H9 (cell line): Measurements from ENCODE around the gene LRRC27. TPM values are rescaled to one million over a fixed set of nuclear protein-coding genes. Genes with fewer than 3 reads are reported as not detected.
A peak's percentile ranks its signal among the peaks of the same experiment; 100 is the strongest.

Experiments used
- DNase-seq: peaks from one replicate; pipeline ENCODE4 v3.0.0-alpha.2; 2017
- H2AFZ ChIP-seq: one replicate; pipeline ENCODE4 v1.6.1; 2013; ENCODE audit warnings: mild to moderate bottlenecking, low read length, control low read depth, moderate library complexity
- H2AK5ac ChIP-seq: 2 replicates; pipeline ENCODE4 v1.6.1; 2013; ENCODE audit warnings: low read length, control low read depth, mixed read lengths; ENCODE audit not compliant: insufficient read length
- H2BK120ac ChIP-seq: one replicate; pipeline ENCODE4 v1.6.1; 2013; ENCODE audit warnings: low read depth, mild to moderate bottlenecking, low read length, control low read depth, inconsistent platforms; ENCODE audit not compliant: poor library complexity, severe bottlenecking
- H2BK12ac ChIP-seq: 2 replicates; pipeline ENCODE4 v1.6.1; 2013; ENCODE audit warnings: low read length, control low read depth, mixed read lengths, low read depth; ENCODE audit not compliant: insufficient read length
- H2BK15ac ChIP-seq: 2 replicates; pipeline ENCODE4 v1.6.1; 2013; ENCODE audit warnings: low read depth, low read length, control low read depth
- H2BK20ac ChIP-seq: one replicate; pipeline ENCODE4 v1.6.1; 2013; ENCODE audit warnings: low read depth, mild to moderate bottlenecking, low read length, control low read depth, inconsistent platforms; ENCODE audit not compliant: poor library complexity, severe bottlenecking
- H2BK5ac ChIP-seq: 2 replicates; pipeline ENCODE4 v1.6.1; 2013; ENCODE audit warnings: low read length, control low read depth, mixed read lengths; ENCODE audit not compliant: insufficient read length
- H3K14ac ChIP-seq: 2 replicates; pipeline ENCODE4 v1.6.1; 2013; ENCODE audit warnings: low read length, control low read depth; ENCODE audit not compliant: insufficient read depth
- H3K18ac ChIP-seq: 2 replicates; pipeline ENCODE4 v1.6.1; 2013; ENCODE audit warnings: low read depth, mild to moderate bottlenecking, mixed read lengths, low read length, control low read depth; ENCODE audit not compliant: insufficient read length
- H3K23ac ChIP-seq: 2 replicates; pipeline ENCODE4 v1.6.1; 2013; ENCODE audit warnings: low read length, control low read depth, mixed read lengths, low read depth; ENCODE audit not compliant: insufficient read length
- H3K23me2 ChIP-seq: 2 replicates; pipeline ENCODE4 v1.6.1; 2013; ENCODE audit warnings: low read depth, mild to moderate bottlenecking, mixed read lengths, low read length, control low read depth; ENCODE audit not compliant: insufficient read length, poor library complexity, severe bottlenecking
- H3K27ac ChIP-seq: 2 replicates; pipeline ENCODE4 v1.5.1; 2013; ENCODE audit warnings: low read length, control low read depth, mixed read lengths, low read depth; ENCODE audit not compliant: insufficient read length
- H3K27me3 ChIP-seq: 2 replicates; pipeline ENCODE4 v1.6.1; 2013; ENCODE audit warnings: low read length, control low read depth, inconsistent platforms; ENCODE audit not compliant: insufficient read depth
- H3K4ac ChIP-seq: 2 replicates; pipeline ENCODE4 v1.6.1; 2013; ENCODE audit warnings: low read depth, mild to moderate bottlenecking, control low read depth, inconsistent platforms, low read length, moderate library complexity
- H3K4me1 ChIP-seq: 2 replicates; pipeline ENCODE4 v1.6.1; 2013; ENCODE audit warnings: low read length, control low read depth, inconsistent platforms; ENCODE audit not compliant: insufficient read depth
- H3K4me2 ChIP-seq: 2 replicates; pipeline ENCODE4 v1.6.1; 2013; ENCODE audit warnings: low read length, control low read depth, mixed read lengths; ENCODE audit not compliant: insufficient read length, insufficient read depth
- H3K56ac ChIP-seq: 2 replicates; pipeline ENCODE4 v1.6.1; 2013; ENCODE audit warnings: low read depth, mild to moderate bottlenecking, mixed read lengths, low read length, control low read depth; ENCODE audit not compliant: insufficient read length
- H3K79me1 ChIP-seq: 2 replicates; pipeline ENCODE4 v1.6.1; 2013; ENCODE audit warnings: low read depth, mild to moderate bottlenecking, moderate library complexity, low read length, control low read depth, inconsistent platforms; ENCODE audit not compliant: insufficient read depth, poor library complexity, severe bottlenecking
- H3K79me2 ChIP-seq: 2 replicates; pipeline ENCODE4 v1.6.1; 2013; ENCODE audit warnings: low read length, control low read depth, inconsistent platforms; ENCODE audit not compliant: insufficient read depth
- H3K9ac ChIP-seq: 2 replicates; pipeline ENCODE4 v1.6.1; 2013; ENCODE audit warnings: low read length, control low read depth, mixed read lengths; ENCODE audit not compliant: insufficient read length; ENCODE audit errors: extremely low read depth
- H3K9me3 ChIP-seq: one replicate; pipeline ENCODE4 v1.6.1; 2013; ENCODE audit warnings: low read depth, low read length, inconsistent platforms; ENCODE audit not compliant: control insufficient read depth
- H3T11ph ChIP-seq: one replicate; pipeline ENCODE4 v1.6.1; 2013; ENCODE audit warnings: mild to moderate bottlenecking, low read length, control low read depth, inconsistent platforms
- H4K20me1 ChIP-seq: one replicate; pipeline ENCODE4 v1.6.1; 2013; ENCODE audit not compliant: control insufficient read depth, insufficient read length, insufficient read depth
- H4K5ac ChIP-seq: 2 replicates; pipeline ENCODE4 v1.6.1; 2013; ENCODE audit warnings: low read depth, mild to moderate bottlenecking, mixed read lengths, low read length, control low read depth; ENCODE audit not compliant: insufficient read length
- H4K8ac ChIP-seq: replicated peaks from 2 replicates; pipeline ENCODE4 v1.6.1; 2013; ENCODE audit warnings: low read length, control low read depth, mixed read lengths, low read depth; ENCODE audit not compliant: insufficient read length
- H4K91ac ChIP-seq: 2 replicates; pipeline ENCODE4 v1.6.1; 2013; ENCODE audit warnings: low read depth, mild to moderate bottlenecking, moderate library complexity, mixed read lengths, low read length, control low read depth; ENCODE audit not compliant: insufficient read length
- H3K27ac Mint-ChIP-seq, 3 experiments: 2 replicates in 2 of 3; 3 replicates in 1 of 3; pipeline ENCODE4 v1.8.0; 2020 to 2021; ENCODE audit warnings: mixed read lengths in 3 of 3, mild to moderate bottlenecking in 1 of 3, moderate library complexity in 1 of 3
- H3K27me3 Mint-ChIP-seq: 2 replicates; pipeline ENCODE4 v1.8.0; 2021; ENCODE audit warnings: low read depth, mild to moderate bottlenecking, moderate library complexity, mixed read lengths
- H3K36me3 Mint-ChIP-seq, 3 experiments: 2 replicates in 2 of 3; 3 replicates in 1 of 3; pipeline ENCODE4 v1.8.0; 2020 to 2021; ENCODE audit warnings: low read depth in 3 of 3, mixed read lengths in 3 of 3; ENCODE audit not compliant: insufficient read depth in 1 of 3
- H3K4me1 Mint-ChIP-seq, 2 experiments: 2 replicates each; pipeline ENCODE4 v1.8.0; 2020; ENCODE audit warnings: mixed read lengths in 2 of 2
- H3K4me3 Mint-ChIP-seq, 2 experiments: 2 replicates in 1 of 2; 3 replicates in 1 of 2; pipeline ENCODE4 v1.8.0; 2020 to 2021; ENCODE audit warnings: mild to moderate bottlenecking in 2 of 2, mixed read lengths in 2 of 2, moderate library complexity in 1 of 2
- H3K9me3 Mint-ChIP-seq, 2 experiments: 2 replicates in 1 of 2; 3 replicates in 1 of 2; pipeline ENCODE4 v1.8.0; 2020; ENCODE audit warnings: mild to moderate bottlenecking in 2 of 2, mixed read lengths in 2 of 2, moderate library complexity in 1 of 2
- CTCF ChIP-seq: fragments of 200-600 bp; sonication (generic); conservative IDR thresholded peaks from 3 replicates; pipeline ENCODE4 v1.8.0; 2021; ENCODE audit warnings: antibody characterized with exemption, mild to moderate bottlenecking
- WGBS: extraction: QIAGEN DNeasy Blood & Tissue Kit; methylation state at CpG from one replicate; pipeline ENCODE4 v1.1.7; 2013; ENCODE audit warnings: missing lambda C conversion rate, low lambda C conversion rate, mixed read lengths; ENCODE audit not compliant: insufficient read length; ENCODE audit errors: extremely low coverage; 5-methylcytosine and 5-hydroxymethylcytosine counted together
- total RNA-seq: library from RNA; stranded (reverse); gene quantifications from 2 replicates; pipeline ENCODE4 v1.2.1, GENCODE V29; 2021

Gene LRRC27
- total RNA-seq, 1 experiment from 2014 or later, result 2.7 TPM

GRCh38 chr10:132412316-132413192 is 80.6 kb downstream of the LRRC27 start:
- Histone ChIP-seq H2AK5ac (no peak overlapping the region), H2BK5ac (no peak overlapping the region), H3K79me1 (no peaks in the 10 kb centered on the region), H3K56ac (no peak overlapping the region), H3K27me3 (no peaks in the 10 kb centered on the region; the same call in 1 of the 2 replicates), H3K9me3 (no peaks in the 10 kb centered on the region), H3K14ac (no peak overlapping the region; the same call in 1 of the 2 replicates), H3K23me2 (no peaks in the 10 kb centered on the region), H2BK12ac (no peak overlapping the region), H2BK15ac (no peak overlapping the region), H4K20me1 (no peaks in the 10 kb centered on the region), H2AFZ (no peak overlapping the region), H3T11ph (no peak overlapping the region), H3K79me2 (no peaks in the 10 kb centered on the region; the same call in 1 of the 2 replicates), H3K23ac (no peak overlapping the region), H2BK20ac (no peak overlapping the region), H2BK120ac (no peak overlapping the region), H3K4ac (no peak overlapping the region), H3K27ac (no peak overlapping the region), H3K9ac (no peak overlapping the region), H4K8ac (no peak overlapping the region), H3K4me1 (peaks cover 8% of the 10 kb centered on the region; the same call in 1 of the 2 replicates), H4K5ac (no peak overlapping the region), H4K91ac (peak overlapping the region; percentile 20), H3K4me2 (no peak overlapping the region), H3K18ac (no peak overlapping the region)
- DNase-seq, result no peak
- H3K9me3 Mint-ChIP-seq, result no peaks in the 10 kb centered on the region
- TF ChIP-seq CTCF, result no peak
- peaks cover 3% of the 10 kb centered on the region; the same call in 1 of the 2 replicates for H3K27me3 Mint-ChIP-seq
- H3K4me1 Mint-ChIP-seq, result peaks cover 51 to 62% of the 10 kb centered on the region in 2 experiments
- H3K27ac Mint-ChIP-seq, result peak overlapping the region; percentile 21 to 84 (median 52); a peak in 4 of 7 replicates
- WGBS, result no CpG with 5 or more reads among the region's 29 CpGs
- H3K4me3 Mint-ChIP-seq, result no peak overlapping the region
- H3K36me3 Mint-ChIP-seq, result peaks cover 0 to 7% (median 2%) of the 10 kb centered on the region in 3 experiments; a peak in 4 of 7 replicates
